Endometrium (tissue), 2 donors: ENCODE measurements around the gene CGREF1.
"Not testable (repeated sequence)": the region's sequence is repeated elsewhere in the genome, so short reads cannot be mapped to it uniquely, and the experiment has no call there.

Experiments
- FAIRE-seq: peaks from 2 replicates; lab custom pipeline; 2012; peaks lifted over from hg19 to GRCh38; lab: Jason Lieb, UNC
- donor health status: control.
- donor health status: control.

The CGREF1 gene

DNA sequence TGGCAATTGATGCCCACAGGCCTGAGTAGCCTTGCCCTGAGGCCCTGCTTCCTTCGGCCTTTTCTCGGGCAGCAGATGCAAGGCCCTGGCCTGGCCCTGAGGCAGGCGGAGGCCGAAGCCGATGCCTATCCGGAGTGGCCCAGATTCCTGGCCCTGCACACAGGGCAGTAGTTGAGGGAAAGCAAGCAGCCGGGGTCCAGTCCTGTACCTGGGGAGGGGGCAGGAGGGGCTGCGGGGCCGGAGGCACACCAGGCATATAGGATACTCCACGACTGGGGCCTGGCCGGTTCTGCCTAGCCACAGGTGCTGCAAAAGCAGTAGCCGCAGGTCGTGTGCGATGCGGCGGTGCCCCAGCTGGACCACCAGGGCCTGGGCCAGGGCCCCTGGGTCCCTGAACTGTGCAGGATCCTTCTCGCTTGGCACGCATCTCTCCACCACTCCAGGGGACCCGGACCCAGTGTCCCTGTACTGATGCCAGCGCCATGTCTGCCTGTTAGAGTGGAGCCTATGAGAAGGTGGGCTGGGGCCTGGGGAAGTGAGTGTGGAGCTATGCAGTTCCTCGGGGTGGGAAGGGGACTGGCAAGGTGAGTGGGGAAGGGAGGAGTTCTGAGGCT is 18.5 kb upstream of the CGREF1 start:
- no peak for FAIRE-seq

DNA sequence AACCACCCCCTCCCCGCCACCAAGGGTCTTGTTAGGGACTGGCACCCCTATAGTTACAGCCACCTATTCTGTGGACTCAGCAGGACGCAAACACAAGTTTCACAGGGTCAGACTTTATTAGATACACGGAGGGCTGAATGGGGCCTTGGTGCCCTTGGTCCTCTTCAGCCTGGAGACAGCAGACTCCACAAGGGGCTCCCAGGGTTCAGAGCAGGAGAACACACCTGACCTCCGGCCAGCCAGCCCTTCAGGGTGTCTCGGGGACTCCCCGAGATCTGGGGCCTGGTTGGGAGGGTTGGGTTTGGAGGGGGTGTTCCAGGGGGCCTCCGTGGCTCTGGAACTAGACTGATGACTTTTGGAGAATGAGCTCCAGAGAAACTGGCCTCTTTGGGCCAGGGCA is 17.8 kb upstream of the CGREF1 start:
- FAIRE-seq, result no peak

DNA sequence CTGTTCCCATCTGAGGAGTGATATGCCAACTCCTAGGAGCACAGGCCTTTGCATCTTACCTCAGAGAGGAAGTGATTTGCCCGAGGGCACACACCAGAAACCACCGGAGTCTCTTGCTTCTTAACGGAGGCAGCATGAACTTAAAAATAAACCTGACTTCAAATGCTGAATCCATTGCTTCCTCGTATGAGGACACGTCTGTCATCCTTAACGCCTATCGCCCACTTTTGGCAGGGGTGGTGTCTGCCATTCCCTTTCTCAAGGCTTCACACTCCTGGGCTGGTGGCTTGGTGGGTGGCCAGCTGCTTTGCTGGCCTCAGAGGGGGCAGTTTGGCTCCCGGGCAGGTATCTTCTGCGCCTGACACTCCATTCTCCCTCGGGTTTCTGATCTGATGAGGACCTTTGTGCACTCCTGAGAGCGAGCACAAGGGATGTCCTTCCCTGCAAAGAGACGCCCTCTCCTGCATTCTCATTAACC is 16.6 kb upstream of the CGREF1 start:
- no peak for FAIRE-seq

DNA sequence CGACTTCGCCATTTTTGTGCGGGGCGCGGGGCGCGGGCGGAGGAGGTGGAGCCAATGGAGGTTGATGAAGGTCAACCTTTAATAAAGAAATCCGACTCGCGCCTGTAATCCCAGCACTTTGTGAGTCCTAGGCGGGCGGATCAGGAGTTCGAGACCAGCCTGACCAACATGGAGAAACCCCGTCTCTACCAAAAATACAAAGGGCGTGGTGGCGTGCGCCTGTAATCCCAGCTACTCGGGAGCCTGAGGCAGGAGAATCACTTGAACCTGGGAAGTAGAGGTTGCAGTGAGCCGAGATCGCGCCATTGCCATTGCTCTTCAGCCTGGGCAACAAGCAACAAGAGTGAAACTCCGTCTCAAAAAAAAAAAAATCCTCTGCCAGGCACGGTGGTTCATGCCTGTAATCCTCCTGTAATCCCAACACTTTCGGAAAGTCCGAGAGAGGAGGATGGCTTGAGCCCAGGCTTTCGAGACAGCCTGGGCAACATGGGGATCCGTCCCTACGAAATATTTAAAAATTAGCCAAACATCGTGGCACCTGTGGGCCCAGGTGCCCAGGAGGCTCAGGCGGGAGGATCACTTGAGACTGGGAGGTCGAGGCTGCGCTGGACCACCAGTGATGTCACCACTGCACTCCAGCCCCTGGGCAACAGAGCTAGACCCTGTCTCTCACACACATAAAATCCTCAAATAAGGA is 16.0 kb upstream of the CGREF1 start:
- no peak for FAIRE-seq

DNA sequence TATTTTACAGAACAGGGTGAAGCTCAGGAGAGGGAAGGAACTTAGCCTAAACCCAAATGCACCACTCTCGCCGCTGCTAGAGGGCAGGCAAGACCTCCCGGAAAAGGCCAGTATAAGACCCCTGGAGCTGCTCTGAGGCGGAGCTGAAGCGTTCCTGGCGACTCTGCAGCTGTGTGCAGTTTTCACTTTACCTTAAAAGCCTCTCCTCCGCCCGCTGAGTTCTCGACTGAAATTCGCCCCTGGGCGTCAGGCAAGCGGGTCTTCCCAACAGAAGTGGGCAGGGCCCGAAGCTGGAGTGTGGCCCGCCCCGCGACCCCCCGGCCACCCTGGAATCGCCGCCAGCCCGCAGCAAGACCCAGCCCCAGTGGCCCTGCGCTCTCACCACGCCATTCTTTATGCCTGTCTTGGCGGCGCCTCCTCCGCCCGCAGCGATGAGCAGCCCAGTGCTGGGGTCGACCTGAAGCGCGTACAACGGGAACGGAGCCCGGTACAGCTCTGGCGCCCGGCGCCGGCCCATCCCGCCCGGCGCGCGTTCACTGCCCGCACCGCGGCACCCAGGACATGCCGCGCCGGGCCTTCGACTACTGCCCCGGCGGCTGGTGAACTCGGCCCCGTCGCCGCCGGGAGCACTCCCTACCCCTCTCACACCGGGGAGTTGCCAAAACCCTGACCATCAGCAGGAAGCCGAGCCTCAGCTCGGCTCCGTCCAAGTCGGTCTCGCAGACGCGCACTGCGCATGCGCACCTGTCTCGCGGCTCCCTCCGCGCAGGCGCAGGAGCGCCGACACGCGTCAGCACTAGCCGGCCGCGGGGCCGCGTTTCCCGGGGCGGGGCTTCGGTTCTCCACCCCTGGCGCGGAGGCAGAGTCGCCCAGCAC is 15.2 kb upstream of the CGREF1 start, which contains the start of gene PREB:
Gene PREB, minus strand, starts transcription at position 732 of the 876 bp plus-strand sequence. Its CDS starts 215 bp downstream, at position 517.
- FAIRE-seq, result no peak

DNA sequence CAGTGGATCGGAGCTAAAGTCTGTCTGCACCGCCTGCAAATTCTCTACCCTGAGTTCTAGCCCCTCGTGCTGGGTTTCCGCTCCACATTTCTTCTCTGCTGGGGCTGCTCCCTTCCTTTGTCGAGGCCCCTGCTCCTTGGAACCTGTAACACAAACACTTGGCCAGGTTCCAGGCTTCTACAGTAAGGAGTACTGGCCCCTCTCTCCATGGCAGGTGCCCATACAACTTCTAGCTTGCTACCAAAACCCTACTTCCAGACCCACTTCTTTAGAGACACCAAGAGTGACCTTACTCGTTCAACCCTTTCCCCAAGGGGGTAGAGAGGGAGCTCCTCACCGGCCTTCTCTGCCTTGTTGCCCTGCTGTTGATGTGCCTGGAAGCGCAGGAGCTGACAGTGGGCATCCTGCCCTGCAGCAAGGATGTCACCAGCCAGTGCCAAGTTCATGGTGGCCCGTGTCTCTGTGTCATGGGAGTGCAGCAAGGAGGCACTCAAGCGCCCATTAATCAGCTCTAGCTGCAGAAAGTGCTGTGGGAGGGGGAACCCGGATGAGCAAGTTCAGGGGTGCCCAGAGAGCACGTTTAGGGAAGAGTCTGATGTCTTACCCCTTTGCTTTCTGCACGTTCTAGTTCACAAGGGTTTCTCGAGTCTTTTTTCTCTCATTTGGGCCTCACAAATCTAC is 14.4 kb upstream of the CGREF1 start:
- FAIRE-seq, result no peak

DNA sequence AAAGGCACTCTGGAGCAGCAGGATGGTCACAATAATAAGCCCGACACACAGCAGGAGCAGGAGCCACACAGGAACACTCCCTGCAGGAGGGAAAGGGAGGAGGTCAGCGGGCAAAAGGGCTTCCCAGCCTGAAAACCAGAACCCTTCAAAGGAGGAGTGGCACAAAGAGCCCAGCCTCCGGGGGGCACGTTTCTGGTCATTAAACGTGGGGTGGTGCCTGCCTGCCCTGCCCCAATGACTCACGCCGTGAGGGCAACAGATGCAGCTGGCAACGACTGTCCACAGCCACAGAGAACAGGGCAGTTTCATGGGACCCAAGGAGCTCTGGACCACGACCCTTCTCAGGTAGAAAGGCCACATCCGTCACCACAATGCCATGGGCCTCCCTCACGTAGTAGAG is 12.5 kb upstream of the CGREF1 start:
- FAIRE-seq, result no peak

DNA sequence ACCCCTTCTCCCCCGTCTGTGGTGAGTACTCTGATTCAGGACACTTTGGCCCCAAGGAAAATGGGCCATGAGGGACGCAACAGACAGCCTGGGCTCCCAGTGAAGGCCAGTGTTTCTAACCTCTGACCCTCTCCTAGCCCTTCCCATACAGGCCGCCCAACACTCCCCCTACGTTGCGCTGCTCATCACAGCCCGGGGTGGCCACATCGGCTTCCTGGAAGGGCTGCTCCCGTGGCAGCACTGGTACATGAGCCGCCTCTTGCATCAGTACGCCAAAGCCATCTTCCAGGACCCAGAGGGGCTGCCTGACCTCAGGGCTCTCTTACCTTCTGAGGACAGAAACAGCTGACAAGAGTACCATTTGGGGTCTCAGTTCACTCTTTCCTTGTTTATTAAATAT is 11.5 kb upstream of the CGREF1 start:
- FAIRE-seq, result no peak

DNA sequence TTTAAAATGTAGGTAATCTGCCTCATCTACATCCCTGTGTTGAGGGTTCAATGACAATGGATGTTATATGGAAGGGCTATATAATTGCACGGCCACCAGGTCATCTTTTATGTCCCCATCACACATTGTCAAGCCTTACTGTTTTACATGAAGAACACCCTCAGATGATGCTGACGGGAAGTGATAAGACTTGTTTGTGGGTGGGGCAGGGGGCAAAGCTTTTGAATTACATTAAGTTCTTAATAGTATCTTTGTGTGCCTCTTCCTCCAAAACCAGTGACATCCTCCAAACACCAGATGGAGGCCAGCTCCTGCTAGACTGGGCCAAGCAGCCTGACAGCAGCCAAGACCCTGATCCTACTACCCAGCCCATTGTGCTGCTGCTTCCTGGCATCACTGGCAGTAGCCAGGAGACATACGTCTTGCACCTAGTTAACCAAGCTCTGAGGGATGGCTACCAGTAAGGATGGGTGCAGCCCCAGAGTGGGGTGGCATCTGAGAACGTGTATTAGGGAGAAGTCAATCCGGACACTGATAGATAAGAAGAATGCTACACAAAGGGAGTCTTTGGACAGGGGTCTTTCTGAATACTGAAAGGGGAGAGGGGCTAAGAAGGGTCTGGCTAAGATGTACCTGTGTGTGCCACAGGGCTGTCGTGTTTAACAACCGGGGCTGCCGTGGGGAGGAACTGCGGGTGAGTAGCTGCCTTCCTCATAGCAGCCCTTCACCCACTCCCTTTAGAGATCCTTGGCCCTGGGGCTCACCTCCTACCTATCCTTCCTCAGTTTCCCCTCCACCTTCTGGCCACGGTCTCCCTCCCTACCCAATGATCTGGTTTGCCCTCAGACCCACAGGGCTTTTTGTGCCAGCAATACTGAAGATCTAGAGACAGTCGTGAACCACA is 10.0 kb upstream of the CGREF1 start:
- FAIRE-seq, result no peak

DNA sequence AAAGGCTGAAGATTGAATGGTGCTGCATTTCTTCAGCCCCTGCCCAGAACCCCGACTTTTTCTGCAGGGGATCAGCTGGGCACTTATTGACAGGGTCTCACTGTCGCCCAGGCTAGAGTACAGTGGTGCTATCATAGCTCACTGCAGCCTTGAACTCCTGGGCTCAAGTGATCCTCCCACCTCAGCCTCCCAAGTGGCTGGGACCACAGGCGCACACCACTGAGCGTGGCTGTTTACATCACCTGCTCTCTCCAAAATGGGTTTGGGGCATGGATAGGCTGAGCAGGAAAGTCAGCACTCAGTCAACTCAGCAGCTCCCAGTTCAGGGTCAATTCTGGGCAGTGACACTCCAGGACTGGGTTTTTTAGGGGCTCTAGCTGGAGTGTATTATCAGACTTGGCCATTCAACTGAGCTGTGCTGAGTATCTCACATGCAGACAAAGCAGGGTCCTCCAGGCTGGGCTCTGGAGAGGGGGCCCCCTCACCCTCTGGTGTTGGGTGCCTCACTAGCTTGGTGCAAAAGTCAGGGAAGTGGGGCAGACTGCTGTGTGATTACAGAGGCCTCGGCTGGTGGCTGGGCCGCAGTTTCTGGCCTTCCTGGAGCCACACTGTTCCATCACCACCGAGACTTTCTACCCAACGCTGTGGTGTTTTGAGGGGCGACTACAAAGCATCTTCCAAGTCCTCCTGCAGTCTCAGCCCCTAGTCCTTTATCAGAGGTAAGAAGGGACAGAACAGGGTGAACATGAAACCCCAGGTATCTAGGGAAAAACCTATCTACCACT is 9.1 kb upstream of the CGREF1 start:
- no peak for FAIRE-seq

DNA sequence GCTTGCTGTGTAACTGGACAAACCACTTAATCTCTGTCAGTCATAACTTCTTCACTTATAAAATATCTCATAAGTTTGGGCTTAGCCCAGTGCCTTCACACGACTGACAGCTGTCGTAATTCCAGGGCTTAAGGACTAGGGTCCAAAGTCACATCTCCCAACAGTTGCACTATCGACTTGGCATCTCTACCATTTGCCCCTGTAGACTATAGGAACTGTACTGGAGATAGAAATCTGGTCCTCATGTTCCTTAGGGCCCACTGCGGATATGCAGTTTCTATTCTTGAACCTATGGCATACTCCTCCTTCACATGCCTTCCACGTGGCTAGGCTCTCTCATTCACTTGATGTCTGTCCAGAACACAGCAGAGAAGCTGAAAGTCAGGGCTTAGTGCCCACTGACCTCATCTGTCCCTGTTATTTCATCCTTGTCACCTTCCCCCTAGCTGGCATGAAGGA is 7.4 kb upstream of the CGREF1 start:
- FAIRE-seq, result no peak

DNA sequence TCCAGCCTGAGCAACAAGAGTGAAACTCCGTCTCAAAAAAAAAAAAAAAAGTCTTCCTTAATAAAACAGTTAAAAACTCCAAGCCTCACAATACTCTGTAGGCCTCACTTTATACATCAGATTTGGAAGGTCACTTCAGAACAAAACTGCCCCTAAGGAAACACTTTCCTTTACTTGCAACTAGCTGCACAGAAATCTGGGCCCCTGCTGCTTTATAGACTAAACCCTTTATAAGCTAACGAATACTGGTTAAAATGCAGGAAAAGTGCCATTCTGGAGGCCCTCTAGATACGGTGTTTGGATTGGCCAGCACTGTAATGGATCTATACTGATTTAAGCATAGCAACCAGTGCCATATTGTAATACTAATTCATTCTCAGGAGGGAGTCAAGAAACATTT is 6.2 kb upstream of the CGREF1 start:
- FAIRE-seq, result no peak

DNA sequence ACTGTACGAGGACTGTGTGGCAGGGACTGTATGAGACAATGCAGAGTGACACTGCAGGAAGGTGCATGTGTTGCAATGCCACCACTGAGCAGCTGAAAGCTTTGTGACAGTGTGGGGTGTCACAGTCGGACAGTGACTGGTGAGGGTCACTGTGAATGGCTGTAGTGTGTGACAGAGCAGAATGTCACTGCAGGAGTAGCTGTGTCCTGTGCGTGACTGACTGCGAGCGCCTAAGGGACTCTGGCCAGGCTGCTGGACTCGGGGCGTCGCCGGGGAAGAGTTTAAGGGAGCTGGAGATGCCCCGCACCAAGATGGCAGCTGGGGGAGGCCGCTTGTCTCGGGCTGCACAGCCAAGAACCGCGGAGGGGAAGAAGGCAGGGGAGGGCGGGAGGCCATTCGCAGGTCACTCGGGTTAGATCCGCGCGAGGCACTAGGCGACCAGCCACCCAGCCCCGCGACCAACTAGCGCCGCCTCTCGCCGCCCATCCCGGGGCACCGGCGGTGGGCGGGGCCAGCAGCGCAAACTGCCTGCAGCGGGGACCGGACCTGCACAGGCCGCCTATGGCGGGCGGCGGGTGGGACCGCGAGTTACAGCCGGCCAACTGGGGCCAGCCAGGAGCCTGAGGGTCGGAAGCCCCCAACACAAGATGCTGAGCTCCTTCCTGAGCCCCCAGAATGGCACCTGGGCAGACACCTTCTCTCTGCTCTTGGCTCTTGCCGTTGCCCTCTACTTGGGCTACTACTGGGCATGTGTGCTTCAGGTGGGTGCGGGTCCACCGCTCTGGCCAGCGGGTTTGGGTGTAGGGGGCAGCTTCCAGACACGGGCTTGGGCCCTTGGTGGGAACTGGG is 4.6 kb upstream of the CGREF1 start, which contains the start of gene ABHD1:
Gene ABHD1, plus strand, starts transcription at position 514 of the 849 bp plus-strand sequence. Its CDS starts 134 bp downstream, at position 648.
- no peak for FAIRE-seq

DNA sequence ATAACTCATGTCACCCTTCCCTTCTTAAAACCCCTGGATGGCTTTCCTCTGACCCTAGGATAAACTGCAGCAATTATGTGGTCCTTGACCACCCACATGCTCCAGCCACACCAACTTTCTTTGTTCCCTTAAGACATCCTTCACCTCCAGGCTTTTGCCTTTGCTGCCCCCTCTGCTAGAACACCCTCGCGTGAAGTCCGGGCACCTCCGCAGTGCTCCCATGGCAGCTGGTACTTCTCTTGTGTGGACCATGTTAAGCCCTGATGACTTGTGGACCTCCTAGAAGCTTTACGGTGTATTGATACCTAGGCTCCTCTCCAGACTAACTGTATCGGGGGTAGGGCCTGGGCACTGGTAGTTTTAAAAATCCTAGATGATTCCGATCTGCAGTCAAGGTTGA is 3.9 kb upstream of the CGREF1 start:
- no peak for FAIRE-seq

DNA sequence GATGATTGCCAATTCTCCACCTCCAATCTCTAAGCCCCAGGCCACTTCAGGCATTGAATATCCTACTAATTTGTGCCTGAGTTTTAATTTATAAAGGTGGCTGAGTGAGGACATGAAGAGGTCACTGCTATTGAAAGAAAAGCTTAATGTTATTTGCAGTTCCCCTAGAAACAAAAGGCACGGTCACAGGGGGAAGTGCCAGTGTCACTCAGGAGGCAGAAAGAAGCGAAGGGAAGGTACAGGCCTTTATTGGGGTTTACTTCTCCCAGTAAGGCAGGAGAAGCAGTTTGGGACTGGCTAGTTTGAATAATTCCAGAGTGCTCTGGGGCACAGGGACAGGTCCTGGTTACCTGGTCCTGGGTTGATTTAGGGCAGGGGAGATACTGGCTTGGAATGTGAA is 3.0 kb upstream of the CGREF1 start:
- no peak for FAIRE-seq

DNA sequence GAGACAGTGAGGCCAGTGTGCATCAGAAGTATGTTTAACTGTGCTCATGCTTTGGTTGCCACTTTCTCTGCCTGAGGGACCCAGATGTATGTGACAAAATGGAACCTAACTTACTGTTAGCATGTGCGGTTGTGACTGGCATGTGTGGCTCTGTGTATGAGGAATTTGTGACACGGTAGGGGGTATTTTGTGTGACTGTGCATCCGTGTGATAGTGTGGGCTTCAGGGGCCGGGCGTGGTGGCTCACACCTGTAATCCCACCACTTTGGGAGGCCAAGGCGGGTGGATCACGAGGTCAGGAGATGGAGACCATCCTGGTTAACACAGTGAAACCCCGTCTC is 372 bp upstream of the CGREF1 start:
- FAIRE-seq, result not testable (repeated sequence)

DNA sequence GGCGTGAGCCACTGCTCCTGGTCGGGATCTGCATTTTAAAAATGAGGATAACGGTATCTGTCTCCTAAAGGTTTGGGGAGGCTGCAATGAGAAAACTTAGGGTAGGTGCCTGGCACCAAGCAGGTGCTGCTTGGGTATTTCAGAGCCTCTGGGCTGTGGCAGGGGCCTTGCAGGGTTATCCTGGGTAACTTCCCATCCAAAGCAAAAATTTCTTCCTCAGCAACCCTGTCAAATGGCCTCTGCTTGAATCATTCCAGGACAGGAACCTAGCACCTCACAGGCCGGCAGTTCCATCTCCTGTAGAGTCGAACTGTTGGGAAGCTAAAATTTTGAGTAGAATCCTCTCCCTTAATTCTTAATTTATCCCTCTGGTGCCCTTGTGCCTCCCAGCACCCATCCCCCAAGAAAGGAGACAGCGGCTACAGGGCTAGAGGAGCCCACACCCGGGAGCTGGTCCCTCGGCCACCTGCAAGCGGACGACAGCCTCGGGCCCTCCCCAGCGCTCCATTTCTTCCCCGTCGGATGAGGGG is 868 bp downstream of the CGREF1 start:
- no peak for FAIRE-seq

DNA sequence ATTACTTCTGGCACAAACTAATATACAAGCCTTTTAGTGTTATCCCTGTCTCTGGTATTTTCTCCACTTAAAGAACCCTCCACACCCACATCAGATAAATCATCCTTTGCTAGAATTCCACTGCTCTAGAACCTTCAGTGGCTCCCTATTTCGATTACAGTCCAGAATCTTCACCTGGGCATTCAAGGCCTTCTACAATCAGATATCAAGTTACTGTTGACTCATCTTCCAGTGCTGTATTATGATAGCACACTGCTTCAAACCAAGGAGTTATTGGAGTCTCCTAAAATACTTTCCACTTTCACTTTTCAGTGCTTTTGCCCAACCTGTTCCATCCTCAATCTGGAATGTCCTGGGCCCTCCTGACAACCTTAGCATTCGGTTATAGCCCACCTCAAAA is 3.4 kb downstream of the CGREF1 start:
- FAIRE-seq, result no peak
